ENCODE measurements around the gene SMIM5. TPM values are rescaled to one million over a fixed set of nuclear protein-coding genes. Genes with fewer than 3 reads are reported as not detected.

SMIM5 gene
- total RNA-seq, 6 donors from 2014 or later = 1.9 to 7.3 (median 3.3) TPM

DNA sequence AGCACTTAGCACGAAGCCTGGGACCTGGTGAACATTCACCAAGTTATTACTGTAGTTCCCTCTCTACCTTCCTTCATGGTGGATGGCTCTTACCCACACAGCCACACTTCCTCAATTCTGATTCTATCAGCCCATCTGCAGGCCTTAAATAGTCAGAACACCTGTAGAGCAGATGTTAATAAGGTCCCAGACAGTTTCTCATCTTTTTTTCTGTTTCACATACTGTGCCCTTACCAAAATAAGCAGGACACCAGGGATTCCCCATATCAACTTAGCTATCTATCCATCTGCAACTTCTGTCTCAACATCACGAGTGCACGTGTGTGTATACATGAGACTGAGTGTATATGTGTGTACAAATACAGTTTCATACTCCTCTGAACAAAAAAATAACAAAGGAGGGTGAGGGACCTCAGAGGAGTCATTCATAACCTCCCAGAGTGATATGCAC is 30.9 kb downstream of the SMIM5 start:
- ATAC-seq (ENCODE audit: low FRiP score in 2 of 2) (no peak), DNase-seq (no peak)
- Histone ChIP-seq H3K36me3 (peaks cover 2 to 49% (median 31%) of the 10 kb centered on the region in 4 donors), H3K27me3 (no peaks in the 10 kb centered on the region), H3K27ac (no peak overlapping the region), H3K4me1 (peaks cover 16 to 32% (median 19%) of the 10 kb centered on the region in 4 donors), H3K4me3 (no peak overlapping the region), H3K9me3 (no peaks in the 10 kb centered on the region)
- 90 to 95% methylated on average over 3 of the region's 3 CpGs for WGBS, 2 donors
- TF ChIP-seq POLR2AphosphoS5 (IDR thresholded peaks at IDR 0.05) (no peak), EP300 (IDR thresholded peaks at IDR 0.05) (no peak), POLR2A (IDR thresholded peaks at IDR 0.05) (no peak)
- TF ChIP-seq, protein P1, sequence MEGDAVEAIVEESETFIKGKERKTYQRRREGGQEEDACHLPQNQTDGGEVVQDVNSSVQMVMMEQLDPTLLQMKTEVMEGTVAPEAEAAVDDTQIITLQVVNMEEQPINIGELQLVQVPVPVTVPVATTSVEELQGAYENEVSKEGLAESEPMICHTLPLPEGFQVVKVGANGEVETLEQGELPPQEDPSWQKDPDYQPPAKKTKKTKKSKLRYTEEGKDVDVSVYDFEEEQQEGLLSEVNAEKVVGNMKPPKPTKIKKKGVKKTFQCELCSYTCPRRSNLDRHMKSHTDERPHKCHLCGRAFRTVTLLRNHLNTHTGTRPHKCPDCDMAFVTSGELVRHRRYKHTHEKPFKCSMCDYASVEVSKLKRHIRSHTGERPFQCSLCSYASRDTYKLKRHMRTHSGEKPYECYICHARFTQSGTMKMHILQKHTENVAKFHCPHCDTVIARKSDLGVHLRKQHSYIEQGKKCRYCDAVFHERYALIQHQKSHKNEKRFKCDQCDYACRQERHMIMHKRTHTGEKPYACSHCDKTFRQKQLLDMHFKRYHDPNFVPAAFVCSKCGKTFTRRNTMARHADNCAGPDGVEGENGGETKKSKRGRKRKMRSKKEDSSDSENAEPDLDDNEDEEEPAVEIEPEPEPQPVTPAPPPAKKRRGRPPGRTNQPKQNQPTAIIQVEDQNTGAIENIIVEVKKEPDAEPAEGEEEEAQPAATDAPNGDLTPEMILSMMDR (IDR thresholded peaks at IDR 0.05) = no peak

DNA sequence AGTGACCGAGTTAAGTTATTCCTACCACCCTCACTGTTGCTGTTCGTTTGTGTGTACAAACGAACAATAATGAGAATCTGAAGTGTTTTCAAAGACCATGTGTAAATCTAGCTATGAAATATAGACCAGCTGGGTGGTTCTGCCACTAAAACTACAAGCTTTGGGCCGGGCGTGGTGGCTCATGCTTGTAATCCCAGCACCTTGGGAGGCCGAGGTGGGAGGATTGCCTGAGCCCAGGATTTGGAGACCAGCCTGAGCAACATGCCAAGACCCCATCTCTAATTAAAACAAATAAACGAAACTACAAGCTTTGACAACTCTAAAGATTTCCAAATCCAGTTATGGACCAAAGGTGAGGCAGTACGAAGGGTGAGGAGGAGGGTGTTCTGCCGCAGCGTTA is 32.7 kb downstream of the SMIM5 start:
- H3K27ac ChIP-seq = no peak overlapping the region
- H3K4me1 ChIP-seq = peaks cover 19 to 42% (median 22%) of the 10 kb centered on the region in 4 donors
- 84 to 85% methylated on average over 10 of the region's 10 CpGs for WGBS, 2 donors
- DNase-seq = no peak
- no peak for ATAC-seq (ENCODE audit: low FRiP score in 2 of 2)
- no peaks in the 10 kb centered on the region for H3K9me3 ChIP-seq
- no peaks in the 10 kb centered on the region for H3K27me3 ChIP-seq
- TF ChIP-seq EP300 (IDR thresholded peaks at IDR 0.05) = no peak
- TF ChIP-seq POLR2A (IDR thresholded peaks at IDR 0.05) = no peak
- TF ChIP-seq, protein P1 (IDR thresholded peaks at IDR 0.05) = no peak
- no peak for TF ChIP-seq POLR2AphosphoS5 (IDR thresholded peaks at IDR 0.05)
- H3K36me3 ChIP-seq = peaks cover 18 to 51% (median 36%) of the 10 kb centered on the region in 4 donors
- H3K4me3 ChIP-seq = peak overlapping the region in 3 of 4 donors; percentile 61 to 99 (median 98)

DNA sequence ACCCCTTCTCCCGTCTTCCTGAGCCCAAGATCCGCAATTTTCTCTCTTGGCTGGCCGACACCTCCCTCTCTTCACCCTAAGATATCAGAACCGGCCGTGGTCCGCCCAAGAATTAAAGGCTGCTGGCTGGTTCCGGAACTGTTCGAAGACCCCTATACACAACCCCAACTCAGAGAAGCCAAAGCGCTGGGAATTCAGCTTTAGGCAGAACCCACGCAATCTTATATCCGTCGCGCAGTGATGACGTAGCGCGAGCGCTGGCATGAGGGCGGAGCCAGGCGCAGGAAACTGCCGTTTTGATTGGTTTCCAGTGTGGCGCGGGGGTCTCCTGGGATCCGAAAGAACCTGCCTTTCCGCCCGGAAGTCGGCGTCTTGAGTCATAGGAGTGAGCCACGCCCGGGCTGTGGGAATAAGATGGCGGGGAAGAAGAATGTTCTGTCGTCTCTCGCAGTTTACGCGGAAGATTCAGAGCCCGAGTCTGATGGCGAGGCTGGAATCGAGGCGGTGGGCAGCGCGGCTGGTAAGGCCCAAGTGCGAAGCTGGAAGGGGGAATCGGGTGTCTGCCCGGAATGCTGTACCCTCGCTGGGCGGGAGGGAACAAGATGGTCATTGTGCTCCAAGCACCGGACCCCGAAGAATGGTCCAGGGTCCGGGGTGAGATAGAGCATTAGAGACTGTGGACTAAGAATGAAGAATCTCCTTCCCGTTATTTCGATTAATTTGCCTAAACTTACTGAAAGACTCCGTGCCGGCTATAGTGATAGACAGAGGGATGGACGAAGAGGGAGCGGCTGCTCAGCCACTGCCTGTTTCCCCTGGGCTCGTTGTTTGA is 33.9 kb downstream of the SMIM5 start, which contains the start of the genes RECQL5 and SAP30BP:
Gene RECQL5 (minus strand): TSS at position 196 of the 832 bp plus-strand sequence. CDS start 597 bp downstream, outside the sequence.
Gene SAP30BP (plus strand): TSS at position 380 of the 832 bp plus-strand sequence. CDS start 35 bp downstream, at position 415.
- H3K4me3 ChIP-seq = peak within 1 kb of the TSS; percentile 61 to 99 (median 90)
- H3K4me1 ChIP-seq = peaks cover 19 to 44% (median 25%) of the 10 kb centered on the region in 4 donors
- no peaks in the 10 kb centered on the region for H3K9me3 ChIP-seq
- DNase-seq = peak; percentile 93 to 98
- peak; percentile 99 to 100 for ATAC-seq (ENCODE audit: low FRiP score in 2 of 2)
- H3K36me3 ChIP-seq = peaks cover 16 to 51% (median 37%) of the 10 kb centered on the region in 4 donors
- no peaks in the 10 kb centered on the region for H3K27me3 ChIP-seq
- peak within 1 kb of the TSS; percentile 85 to 96 (median 92) for H3K27ac ChIP-seq
- TF ChIP-seq, protein P1 (IDR thresholded peaks at IDR 0.05) = peak in 1 of 6 experiments; percentile 17
- TF ChIP-seq EP300 (IDR thresholded peaks at IDR 0.05) (no peak), POLR2AphosphoS5 (IDR thresholded peaks at IDR 0.05) (peak; percentile 90 to 94), POLR2A (IDR thresholded peaks at IDR 0.05) (peak in 3 of 4 donors; percentile 74 to 87 (median 82))
- WGBS, 2 donors = 0 to 1% methylated on average over 24 to 55 of the region's 55 CpGs

DNA sequence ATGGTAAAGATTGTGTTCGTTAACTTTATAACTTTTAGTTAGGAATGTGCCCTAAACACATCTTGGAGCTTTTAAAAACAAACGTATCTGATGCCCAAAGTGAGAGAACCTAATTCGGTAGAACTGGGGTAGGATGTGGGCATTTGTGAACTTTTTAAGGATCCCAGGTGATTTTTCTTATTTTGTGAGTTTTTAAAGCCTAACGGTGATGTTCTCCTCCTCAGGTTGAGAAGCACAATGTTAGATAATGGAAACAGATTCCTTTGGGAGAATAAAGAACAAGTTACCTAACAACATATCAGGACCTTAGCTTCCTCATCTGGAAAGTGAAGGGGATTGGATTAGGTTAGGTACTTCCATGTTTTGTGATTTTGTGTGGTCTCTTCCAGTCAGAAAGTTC is 34.6 kb downstream of the SMIM5 start:
- no peaks in the 10 kb centered on the region for H3K9me3 ChIP-seq
- peaks cover 19 to 44% (median 25%) of the 10 kb centered on the region in 4 donors for H3K4me1 ChIP-seq
- peak overlapping the region; percentile 61 to 99 (median 90) for H3K4me3 ChIP-seq
- H3K27ac ChIP-seq = peak overlapping the region; percentile 85 to 96 (median 92)
- H3K36me3 ChIP-seq = peaks cover 16 to 51% (median 37%) of the 10 kb centered on the region in 4 donors
- no peak for ATAC-seq (ENCODE audit: low FRiP score in 2 of 2)
- 6 to 10% methylated on average over 4 of the region's 4 CpGs for WGBS, 2 donors
- no peak for DNase-seq
- TF ChIP-seq EP300 (IDR thresholded peaks at IDR 0.05) = no peak
- no peak for TF ChIP-seq POLR2AphosphoS5 (IDR thresholded peaks at IDR 0.05)
- TF ChIP-seq POLR2A (IDR thresholded peaks at IDR 0.05) = no peak
- TF ChIP-seq, protein P1 (IDR thresholded peaks at IDR 0.05) = no peak
- no peaks in the 10 kb centered on the region for H3K27me3 ChIP-seq
